Hematopoietic multipotent progenitor cell treated with erythropoietin and hydrocortisone succinate and interleukin-3 and kit ligand, for 17 days (in vitro differentiated cells): Measurements from ENCODE around the gene NLGN3.

Experiments used
- DNase-seq: peaks from one replicate; pipeline ENCODE4 v3.0.0-alpha.2; 2015; ENCODE audit warnings: low spot score

Gene NLGN3

GRCh38 chrX:71118032-71118984, 26.3 kb upstream of the NLGN3 start, which contains the start of gene MED12:
Gene MED12, plus strand, starts transcription at chrX:71118596. Its CDS starts 159 bp downstream, at chrX:71118755.
- DNase-seq: peak; percentile 69

GRCh38 chrX:71118985-71119535, 25.6 kb upstream of the NLGN3 start:
- DNase-seq: no peak

GRCh38 chrX:71128166-71128833, 16.3 kb upstream of the NLGN3 start:
- no peak for DNase-seq

DNA sequence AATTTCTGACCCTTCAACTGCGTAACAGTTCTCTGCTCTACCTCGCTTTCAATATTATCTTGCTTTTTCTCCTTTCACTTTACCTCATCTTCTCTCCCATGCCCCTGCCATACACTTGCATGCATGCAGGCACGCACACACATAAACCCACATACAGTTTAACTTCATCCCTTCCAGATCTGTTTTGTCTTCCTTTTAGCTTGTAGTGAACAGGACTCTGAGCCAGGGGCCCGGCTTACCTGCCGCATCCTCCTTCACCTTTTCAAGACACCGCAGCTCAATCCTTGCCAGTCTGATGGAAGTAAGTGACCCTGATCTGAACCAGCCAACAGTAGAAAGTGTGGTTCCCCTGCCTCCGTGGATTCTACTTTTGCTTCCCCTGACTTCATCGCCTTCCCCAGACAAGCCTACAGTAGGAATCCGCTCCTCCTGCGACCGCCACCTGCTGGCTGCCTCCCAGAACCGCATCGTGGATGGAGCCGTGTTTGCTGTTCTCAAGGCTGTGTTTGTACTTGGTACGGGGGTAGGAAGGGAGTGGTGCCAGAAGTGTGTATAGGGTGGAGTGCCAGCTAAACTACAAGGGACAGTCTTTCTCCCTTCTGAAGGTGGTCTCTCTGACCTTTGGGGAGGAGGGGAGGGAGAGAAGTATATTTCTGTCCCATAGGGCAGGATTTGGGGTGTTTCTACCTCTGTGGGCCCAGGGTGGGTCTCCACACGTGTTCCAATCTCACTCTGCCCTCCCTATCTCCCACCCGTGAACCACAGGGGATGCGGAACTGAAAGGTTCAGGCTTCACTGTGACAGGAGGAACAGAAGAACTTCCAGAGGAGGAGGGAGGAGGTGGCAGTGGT, 15.5 kb upstream of the NLGN3 start:
- peak; percentile 85 for DNase-seq

DNA sequence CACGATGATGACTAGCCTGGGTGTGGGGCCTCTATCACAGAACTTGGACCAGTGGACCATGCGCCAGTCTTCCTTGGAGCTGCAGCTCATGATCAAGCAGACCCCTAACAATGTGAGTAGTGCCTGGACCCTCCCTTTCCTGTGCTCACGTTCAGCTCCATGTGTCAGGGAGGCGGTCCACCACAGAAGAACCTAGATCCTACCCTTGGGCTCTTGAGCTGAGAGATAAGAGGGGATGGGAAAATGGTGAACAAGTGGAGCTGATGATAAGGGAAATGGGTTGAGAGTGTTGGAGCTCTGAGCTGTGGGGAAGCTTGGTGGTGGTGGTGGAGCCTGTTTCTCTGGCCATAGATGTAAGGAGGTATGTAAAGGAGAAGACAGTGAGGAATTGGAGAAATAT, 13.1 kb upstream of the NLGN3 start:
- DNase-seq: peak; percentile 64

DNA sequence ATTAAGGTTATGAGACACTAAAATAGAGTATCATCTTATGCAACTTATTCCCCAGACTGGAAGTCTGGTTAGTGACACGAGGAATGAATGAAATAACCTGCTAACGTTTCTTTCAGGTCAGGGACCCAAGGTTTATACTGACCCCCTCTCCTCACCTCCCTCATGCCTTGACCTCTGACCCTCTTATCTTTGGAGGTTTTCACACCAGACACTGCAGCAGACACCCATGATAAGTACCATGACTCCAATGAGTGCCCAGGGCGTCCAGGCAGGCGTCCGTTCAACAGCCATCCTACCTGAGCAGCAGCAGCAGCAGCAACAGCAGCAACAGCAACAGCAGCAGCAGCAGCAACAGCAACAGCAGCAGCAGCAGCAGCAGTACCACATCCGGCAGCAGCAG, 4.2 kb upstream of the NLGN3 start:
- DNase-seq: no peak

- DNase-seq: peak; percentile 80
These were observed 1.1 kb upstream of the NLGN3 start for GRCh38 chrX:71143508-71143907.

DNA sequence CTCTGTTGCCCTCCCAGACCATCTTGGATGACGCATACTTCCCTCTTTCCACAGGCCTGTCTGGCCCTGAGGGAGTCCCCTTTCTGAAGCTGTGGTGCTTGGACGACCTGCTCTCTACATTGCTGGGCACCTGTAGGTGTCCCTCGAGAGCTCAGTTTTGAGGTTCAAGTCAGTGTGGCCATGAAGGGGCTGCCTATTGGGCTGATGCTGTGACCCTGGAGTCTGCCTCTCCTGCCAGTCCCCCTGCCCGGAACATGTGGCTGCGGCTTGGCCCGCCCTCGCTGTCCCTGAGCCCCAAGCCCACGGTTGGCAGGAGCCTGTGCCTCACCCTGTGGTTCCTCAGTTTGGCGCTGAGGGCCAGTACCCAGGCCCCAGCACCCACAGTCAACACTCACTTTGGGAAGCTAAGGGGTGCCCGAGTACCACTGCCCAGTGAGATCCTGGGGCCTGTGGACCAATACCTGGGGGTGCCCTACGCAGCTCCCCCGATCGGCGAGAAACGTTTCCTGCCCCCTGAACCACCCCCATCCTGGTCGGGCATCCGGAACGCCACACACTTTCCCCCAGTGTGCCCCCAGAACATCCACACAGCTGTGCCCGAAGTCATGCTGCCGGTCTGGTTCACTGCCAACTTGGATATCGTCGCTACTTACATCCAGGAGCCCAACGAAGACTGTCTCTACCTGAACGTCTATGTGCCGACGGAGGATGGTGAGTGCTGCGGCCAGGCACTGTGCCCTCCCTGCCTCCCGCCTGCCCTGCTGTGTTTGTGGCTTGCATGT, 3.0 kb downstream of the NLGN3 start:
- no peak for DNase-seq

GRCh38 chrX:71148278-71148663, 3.6 kb downstream of the NLGN3 start:
- DNase-seq: no peak

GRCh38 chrX:71151366-71151765, 6.7 kb downstream of the NLGN3 start:
- DNase-seq: no peak

DNA sequence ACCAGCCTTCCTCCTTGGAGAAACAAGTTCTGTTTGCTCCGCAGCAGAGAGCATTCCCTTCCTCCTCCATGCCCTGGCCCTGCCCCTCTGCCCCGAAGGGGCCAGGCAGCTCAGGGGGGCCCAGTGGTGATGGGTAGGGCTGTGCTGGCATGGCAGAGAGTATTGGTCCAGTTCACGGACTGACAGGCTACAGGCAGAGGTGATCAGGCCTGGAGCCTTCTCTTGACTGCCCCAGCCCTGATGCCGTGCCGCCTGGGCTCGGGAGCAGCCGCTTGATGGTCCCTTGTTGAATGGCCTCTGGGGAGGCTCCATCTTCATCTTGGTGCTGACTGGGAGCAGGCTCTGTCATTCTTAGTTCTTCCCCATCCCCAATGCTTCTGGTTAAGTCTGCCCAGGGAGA, 9.6 kb downstream of the NLGN3 start:
- no peak for DNase-seq

- no peak for DNase-seq
These were observed 10.0 kb downstream of the NLGN3 start for GRCh38 chrX:71154641-71155040.

DNA sequence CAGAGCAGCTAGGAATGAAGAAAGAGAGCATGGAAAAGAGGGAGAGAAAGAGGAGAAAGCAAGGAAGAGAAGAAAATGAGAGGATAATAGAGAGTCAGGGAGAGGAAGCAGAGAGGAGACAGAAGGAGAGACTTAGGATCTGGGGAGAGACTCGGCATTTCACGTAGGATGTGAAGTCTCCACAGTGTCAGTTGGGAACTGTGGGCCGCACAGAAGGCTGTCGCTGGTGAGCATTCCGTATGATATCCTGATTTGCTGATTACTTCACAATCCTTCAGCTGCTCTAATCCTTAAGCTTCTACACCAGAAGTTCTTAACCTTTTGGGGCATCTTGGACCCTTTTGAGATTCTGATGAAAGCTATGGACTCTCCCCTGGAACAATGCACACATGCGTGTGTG, 14.0 kb downstream of the NLGN3 start:
- DNase-seq: no peak

GRCh38 chrX:71159335-71159734, 14.7 kb downstream of the NLGN3 start:
- no peak for DNase-seq

GRCh38 chrX:71160475-71160874, 15.8 kb downstream of the NLGN3 start:
- DNase-seq: no peak

DNA sequence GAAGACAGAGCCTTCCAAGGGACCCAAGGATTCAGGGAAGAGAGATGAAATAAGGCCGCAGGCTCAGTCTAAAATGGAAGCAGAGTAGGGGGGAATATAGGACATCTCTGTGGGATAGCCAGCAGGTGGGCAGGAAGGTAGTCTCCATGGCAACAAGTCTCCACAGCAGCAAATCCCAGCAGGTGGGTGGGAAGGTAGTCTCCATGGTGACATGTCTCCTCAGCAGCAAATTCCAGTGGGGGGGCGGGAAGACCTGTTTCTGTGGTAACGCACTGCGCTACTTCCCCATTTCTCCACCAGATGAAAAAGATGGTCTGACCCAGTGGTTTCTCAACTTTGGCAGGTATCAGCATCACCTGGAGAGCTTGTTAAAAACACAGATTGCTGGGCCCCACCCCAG, 18.3 kb downstream of the NLGN3 start:
- no peak for DNase-seq

GRCh38 chrX:71164071-71164470, 19.4 kb downstream of the NLGN3 start:
- no peak for DNase-seq

DNA sequence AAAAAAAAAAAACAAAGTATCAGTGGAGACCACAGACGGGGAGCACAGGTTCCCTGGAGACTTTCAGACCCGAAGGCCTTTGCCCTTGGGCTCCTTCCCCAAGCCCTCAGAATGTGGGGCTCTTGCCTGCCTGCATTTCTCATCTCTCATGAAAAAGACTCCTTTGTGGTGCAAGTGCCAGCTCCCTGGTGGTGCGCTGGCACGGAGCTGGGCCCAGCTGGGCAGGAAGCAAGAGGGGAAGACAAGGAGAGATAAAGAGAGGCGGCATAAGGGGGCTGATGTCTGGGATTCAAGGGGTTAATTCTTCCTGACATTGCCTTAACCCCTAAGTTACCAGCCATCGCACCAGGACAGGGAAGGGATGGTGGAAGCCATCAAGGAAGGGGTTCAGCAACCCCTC, 21.8 kb downstream of the NLGN3 start:
- no peak for DNase-seq

GRCh38 chrX:71167031-71167781, 22.6 kb downstream of the NLGN3 start:
- no peak for DNase-seq

DNA sequence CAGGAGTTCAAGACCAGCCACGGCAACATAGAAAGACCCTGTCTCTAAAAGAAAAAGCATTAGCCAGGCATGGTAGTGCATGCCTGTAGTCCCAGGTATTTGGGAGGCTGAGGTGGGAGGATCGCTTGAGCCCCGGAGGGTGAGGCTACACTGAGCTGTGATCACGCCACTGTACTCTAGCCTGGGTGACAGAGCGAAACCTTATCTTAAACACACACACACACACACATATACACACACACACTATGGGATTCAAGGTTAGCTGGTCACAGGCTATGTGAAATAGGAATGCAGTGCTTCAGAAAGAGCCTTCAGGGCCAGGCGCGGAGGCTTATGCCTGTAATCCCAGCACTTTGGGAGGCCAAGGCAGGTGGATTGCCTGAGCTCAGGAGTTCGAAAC, 23.5 kb downstream of the NLGN3 start:
- DNase-seq: peak; percentile 20

GRCh38 chrX:71169586-71169985, 24.9 kb downstream of the NLGN3 start:
- DNase-seq: no peak
